PC-3 (cell line): Measurements from ENCODE around the gene FAM171A1.

Experiments
- CTCF ChIP-seq: fragments of 300-600 bp; sonication (generic); conservative IDR thresholded peaks from 2 replicates; pipeline ENCODE4 v1.5.1; 2017; ENCODE audit warnings: antibody characterized with exemption, low read depth, mild to moderate bottlenecking, low read length
- EZH2 ChIP-seq: fragments of 300-600 bp; sonication (generic); IDR thresholded peaks from one replicate; pipeline ENCODE4 v1.6.1; 2017; ENCODE audit warnings: antibody characterized with exemption, mild to moderate bottlenecking, low read length; ENCODE audit not compliant: unreplicated experiment

GRCh38 chr10:15329437-15329836 lies 41.7 kb downstream of the FAM171A1 start:
- TF ChIP-seq CTCF (no peak), EZH2 (no peak)
